CD4-positive, alpha-beta T cell treated with Interleukin-21 for 1 hour (primary cell): ENCODE measurements around the gene EFCAB13.
"Not testable (repeated sequence)": the region's sequence is repeated elsewhere in the genome, so short reads cannot be mapped to it uniquely, and the experiment has no call there.

Source experiments
- DNase-seq: peaks from one replicate; pipeline ENCODE4 v3.0.0-alpha.2; 2020

Gene EFCAB13

DNA sequence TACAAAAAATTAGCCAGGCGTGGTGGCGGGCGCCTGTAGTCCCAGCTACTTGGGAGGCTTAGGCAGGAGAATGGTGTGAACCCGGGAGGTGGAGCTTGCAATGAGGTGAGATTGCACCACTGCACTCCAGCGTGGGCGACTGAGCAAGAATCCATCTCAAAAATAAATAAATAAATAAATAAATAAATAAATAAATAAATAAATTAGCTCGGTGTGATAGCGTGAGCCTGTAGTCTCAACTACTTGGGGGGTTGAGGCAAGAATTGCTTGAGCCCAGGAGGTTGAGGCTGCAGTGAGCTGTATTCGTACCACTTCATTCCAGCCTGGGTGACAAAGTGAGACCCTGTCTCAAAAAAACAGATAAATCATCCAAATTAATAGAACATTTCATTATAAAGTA is 108.5 kb downstream of the EFCAB13 start:
- not testable (repeated sequence) for DNase-seq

DNA sequence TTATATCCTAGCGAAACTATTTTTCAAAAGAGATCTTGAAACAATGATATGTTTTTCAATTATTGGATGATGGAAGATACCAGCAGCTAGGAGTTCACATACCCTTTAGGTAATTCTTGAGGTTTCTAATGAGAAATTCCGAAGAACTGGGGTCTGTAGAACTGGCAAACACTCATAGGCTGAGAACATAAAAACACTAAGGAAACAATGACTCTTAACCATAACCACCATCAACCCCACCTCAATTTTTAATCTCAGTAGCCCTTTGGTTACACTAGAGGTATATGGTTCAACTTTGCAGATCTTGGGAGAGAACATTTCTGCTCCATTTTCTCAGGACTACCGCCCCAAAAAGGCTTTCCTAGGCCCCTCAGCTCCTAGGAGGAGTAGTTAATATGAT is 141.4 kb downstream of the EFCAB13 start:
- no peak for DNase-seq

DNA sequence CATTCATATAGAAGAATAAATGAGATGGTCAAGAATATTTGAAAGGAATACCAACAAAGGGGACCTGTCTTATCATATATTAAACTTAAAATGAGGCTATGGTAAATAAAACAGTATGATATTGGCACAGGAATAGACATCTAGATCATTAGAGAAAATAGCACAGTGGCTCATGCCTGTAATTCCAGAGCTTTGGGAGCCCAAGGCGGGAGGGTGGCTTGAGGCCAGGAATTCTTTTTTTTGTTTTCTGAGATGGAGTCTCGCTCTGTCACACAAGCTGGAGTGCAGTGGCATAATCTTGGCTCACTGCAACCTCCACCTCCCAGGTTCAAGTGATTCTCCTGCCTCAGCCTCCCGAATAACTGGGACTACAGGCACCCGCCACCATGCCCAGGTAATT is 143.2 kb downstream of the EFCAB13 start:
- DNase-seq = not testable (repeated sequence)

DNA sequence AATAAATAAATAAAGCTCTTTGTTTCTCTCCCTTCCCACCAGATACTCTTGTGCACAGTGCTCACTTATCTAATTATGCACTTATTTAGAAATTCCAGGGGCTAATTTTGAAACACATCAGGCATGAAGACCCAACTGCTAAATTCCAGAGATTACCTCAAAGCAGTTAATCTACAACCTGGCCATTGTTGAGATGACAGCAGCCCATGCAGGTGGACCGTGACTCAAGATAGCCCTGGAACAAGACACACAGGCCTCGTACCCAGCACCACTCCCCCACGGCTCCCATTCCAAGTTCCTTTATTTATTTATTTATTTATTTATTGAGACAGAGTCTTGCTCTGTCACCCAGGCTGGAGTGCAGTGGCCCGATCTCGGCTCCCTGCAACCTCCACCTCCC is 147.1 kb downstream of the EFCAB13 start:
- DNase-seq = no peak

DNA sequence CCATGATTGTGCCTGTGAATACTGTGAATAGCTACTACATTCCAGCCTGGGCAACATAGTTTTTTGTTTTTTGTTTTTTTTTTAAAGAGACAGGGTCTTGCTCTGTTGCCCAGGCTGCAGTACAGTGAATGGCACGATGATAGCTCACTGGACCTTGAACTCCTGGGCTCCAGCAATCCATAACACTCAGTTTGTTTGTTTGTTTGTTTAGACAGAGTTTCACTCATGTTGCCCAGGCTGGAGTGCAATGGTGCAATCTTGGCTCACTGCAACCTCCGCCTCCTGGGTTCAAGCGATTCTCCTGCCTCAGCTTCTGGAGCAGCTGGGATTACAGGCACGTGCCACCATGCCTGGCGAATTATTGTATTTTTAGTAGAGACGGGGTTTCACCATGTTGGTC is 148.3 kb downstream of the EFCAB13 start:
- DNase-seq = not testable (repeated sequence)
